Spinal cord (tissue), 10 donors: Measurements from ENCODE around the gene UBE2E1. TPM values are rescaled to one million over a fixed set of nuclear protein-coding genes. Genes with fewer than 3 reads are reported as not detected.

Source experiments
- DNase-seq, 6 donors: peaks; one replicate each; pipeline versions ENCODE4 v3.0.0 to v3.0.0-alpha.2; 2013 to 2015; ENCODE audit warnings: low spot score in 6 of 6, low read depth in 4 of 6
- H3K27ac ChIP-seq: one replicate; pipeline ENCODE4 v1.5.1; 2013; ENCODE audit warnings: low read depth, low read length, control low read depth
- H3K27me3 ChIP-seq: one replicate; pipeline ENCODE4 v1.6.1; 2013; ENCODE audit warnings: low read length; ENCODE audit not compliant: control insufficient read depth, insufficient read depth
- H3K36me3 ChIP-seq: one replicate; pipeline ENCODE4 v1.6.1; 2013; ENCODE audit warnings: low read length; ENCODE audit not compliant: control insufficient read depth, insufficient read depth
- H3K4me1 ChIP-seq: one replicate; pipeline ENCODE4 v1.6.1; 2013; ENCODE audit warnings: low read length; ENCODE audit not compliant: control insufficient read depth, insufficient read depth
- H3K4me3 ChIP-seq: one replicate; pipeline ENCODE4 v1.5.1; 2013; ENCODE audit warnings: low read depth, low read length, control low read depth
- H3K9me3 ChIP-seq: one replicate; pipeline ENCODE4 v1.6.1; 2013; ENCODE audit warnings: low read length; ENCODE audit not compliant: control insufficient read depth, insufficient read depth
- WGBS: methylation state at CpG from one replicate; pipeline ENCODE4 v1.1.5; 2013; ENCODE audit warnings: missing lambda C conversion rate; ENCODE audit not compliant: insufficient coverage; 5-methylcytosine and 5-hydroxymethylcytosine counted together
- polyA plus RNA-seq, 2 donors: library from polyadenylated mRNA; unstranded; fragments of 120-200 nt; gene quantifications; one replicate each; pipeline ENCODE4 v1.2.1, GENCODE V29; 2013; ENCODE audit not compliant: insufficient read length in 2 of 2
- total RNA-seq, 2 donors: library from RNA; depleted of rRNA in 1 of 2; stranded (reverse); fragments of 120-200 nt in 1 of 2; fragments of >200 nt in 1 of 2; gene quantifications; one replicate each; pipeline versions ENCODE4 v1.2.3 to v1.2.4, GENCODE V29; 2013 to 2014
- donor health status: healthy.

The UBE2E1 gene
- total and polyA plus RNA-seq, 4 donors: 91.4 to 182 (median 137) TPM

- 96% methylated on average over 5 of the region's 8 CpGs for WGBS
- H3K27me3 ChIP-seq: no peaks in the 10 kb centered on the region
- H3K9me3 ChIP-seq: no peaks in the 10 kb centered on the region
- no peak overlapping the region for H3K4me3 ChIP-seq
- peaks cover 2% of the 10 kb centered on the region for H3K36me3 ChIP-seq
- no peak for DNase-seq
- no peaks in the 10 kb centered on the region for H3K4me1 ChIP-seq
- no peak overlapping the region for H3K27ac ChIP-seq
These were observed 122.8 kb downstream of the UBE2E1 start for GRCh38 chr3:23928524-23928923.

GRCh38 chr3:23931597-23931996 is 125.8 kb downstream of the UBE2E1 start:
- no peaks in the 10 kb centered on the region for H3K9me3 ChIP-seq
- H3K4me3 ChIP-seq: no peak overlapping the region
- no peak overlapping the region for H3K27ac ChIP-seq
- WGBS: 93% methylated on average over 2 of the region's 3 CpGs
- DNase-seq: no peak
- H3K36me3 ChIP-seq: no peaks in the 10 kb centered on the region
- H3K27me3 ChIP-seq: no peaks in the 10 kb centered on the region
- no peaks in the 10 kb centered on the region for H3K4me1 ChIP-seq

- no peak for DNase-seq
- no peaks in the 10 kb centered on the region for H3K36me3 ChIP-seq
- H3K4me3 ChIP-seq: no peak overlapping the region
- no CpG with 5 or more reads among the region's 4 CpGs for WGBS
- H3K4me1 ChIP-seq: no peaks in the 10 kb centered on the region
- no peaks in the 10 kb centered on the region for H3K27me3 ChIP-seq
- H3K9me3 ChIP-seq: no peaks in the 10 kb centered on the region
- no peak overlapping the region for H3K27ac ChIP-seq
These were observed 126.8 kb downstream of the UBE2E1 start for GRCh38 chr3:23932571-23932970.

GRCh38 chr3:23934253-23934652 is 128.5 kb downstream of the UBE2E1 start:
- DNase-seq: no peak

GRCh38 chr3:23937296-23937695 is 131.5 kb downstream of the UBE2E1 start:
- H3K4me3 ChIP-seq: no peak overlapping the region
- no peaks in the 10 kb centered on the region for H3K27me3 ChIP-seq
- DNase-seq: no peak
- H3K4me1 ChIP-seq: no peaks in the 10 kb centered on the region
- no CpG with 5 or more reads among the region's 1 CpG for WGBS
- H3K9me3 ChIP-seq: no peaks in the 10 kb centered on the region
- H3K36me3 ChIP-seq: no peaks in the 10 kb centered on the region
- no peak overlapping the region for H3K27ac ChIP-seq

More at GRCh38 chr3:23934253-23934652, 128.5 kb downstream of the UBE2E1 start:
- 52% methylated on average over 4 of the region's 4 CpGs for WGBS
- no peaks in the 10 kb centered on the region for H3K36me3 ChIP-seq
- no peak overlapping the region for H3K4me3 ChIP-seq
- no peaks in the 10 kb centered on the region for H3K4me1 ChIP-seq
- no peaks in the 10 kb centered on the region for H3K9me3 ChIP-seq
- no peak overlapping the region for H3K27ac ChIP-seq
- no peaks in the 10 kb centered on the region for H3K27me3 ChIP-seq

- Histone ChIP-seq H3K36me3 (no peaks in the 10 kb centered on the region), H3K27ac (no peak overlapping the region), H3K4me1 (no peaks in the 10 kb centered on the region), H3K9me3 (no peaks in the 10 kb centered on the region), H3K4me3 (no peak overlapping the region), H3K27me3 (no peaks in the 10 kb centered on the region)
- DNase-seq: no peak
These were observed 132.9 kb downstream of the UBE2E1 start for GRCh38 chr3:23938688-23939087.

GRCh38 chr3:23940775-23941174 is 135.0 kb downstream of the UBE2E1 start:
- Histone ChIP-seq H3K27ac (no peak overlapping the region), H3K27me3 (no peaks in the 10 kb centered on the region), H3K36me3 (no peaks in the 10 kb centered on the region), H3K4me1 (no peaks in the 10 kb centered on the region), H3K4me3 (no peak overlapping the region), H3K9me3 (no peaks in the 10 kb centered on the region)
- 85% methylated on average over 4 of the region's 5 CpGs for WGBS
- DNase-seq: no peak

Other genes starting within 250 kb of the UBE2E1 start
- 10 to 100 TPM; 23.4 to 45.8 TPM for gene NKIRAS1, start 111.0 kb downstream of the UBE2E1 start, total RNA-seq
- 10 to 100 TPM; 45.9 to 53.4 TPM for gene NKIRAS1, start 111.0 kb downstream of the UBE2E1 start, polyA plus RNA-seq
- 1,000 to 10,000 TPM; 1,637 to 1,807 TPM for gene RPL15, start 111.2 kb downstream of the UBE2E1 start, total RNA-seq
- 1,000 to 10,000 TPM; 1,639 to 1,699 TPM for gene RPL15, start 111.2 kb downstream of the UBE2E1 start, polyA plus RNA-seq
- 10 to 100 TPM; 52.7 to 70.9 TPM for gene NR1D2, start 139.3 kb downstream of the UBE2E1 start, total RNA-seq
- 10 to 100 TPM; 26.2 to 33.9 TPM for gene NR1D2, start 139.3 kb downstream of the UBE2E1 start, polyA plus RNA-seq